ENCODE measurements around the gene SHANK3.

GRCh38 chr22:50653256-50653655 lies 19.4 kb upstream of the SHANK3 start:
- TF ChIP-seq GATA2 (IDR thresholded peaks at IDR 0.05; ENCODE audit: low read depth, low read length) (no peak), GATA3 (IDR thresholded peaks at IDR 0.05; ENCODE audit: low read depth, low read length) (no peak)

All from SH-SY5Y (cell line).